HCT116 (cell line): ENCODE measurements around the gene COL26A1. TPM values are rescaled to one million over a fixed set of nuclear protein-coding genes. Genes with fewer than 3 reads are reported as not detected.
"Not testable (repeated sequence)": the region's sequence is repeated elsewhere in the genome, so short reads cannot be mapped to it uniquely, and the experiment has no call there.

Source experiments
- ATAC-seq: fragments of 200-7000 bp; cut with Tn5 transposase; 2 replicates; pipeline ENCODE4 v1.9.1; 2020; ENCODE audit warnings: mild to moderate bottlenecking, moderate library complexity
- BruUV-seq: library from RNA; stranded (reverse); fragments of 400-500 nt; replicated peaks from 2 replicates; lab custom pipeline; 2021; lab: Mats Ljungman, UMichigan
- CTCF ChIA-PET: fragments of 300-600 bp; sonication (Branson Sonifier 250); formaldehyde crosslinking; loops from one replicate; lab custom pipeline; 2021; ENCODE audit warnings: antibody characterized with exemption; lab: Charles Lee
- POLR2A ChIA-PET: fragments of 300-600, 350-600 bp; sonication (Branson Sonifier 250); formaldehyde crosslinking; loops from one replicate; lab custom pipeline; 2021; ENCODE audit warnings: antibody characterized with exemption; lab: Charles Lee
- RAD21 ChIA-PET, 2 experiments: fragments of 300-600 bp; sonication (Branson Sonifier 250); formaldehyde crosslinking; loops; one replicate each; lab custom pipeline; 2023; ENCODE audit warnings: low total read pairs in 2 of 2; ENCODE audit not compliant: uncharacterized antibody in 2 of 2, unreplicated experiment in 2 of 2, low non-redundant PET in 1 of 2; lab: Charles Lee
- DNase-seq: peaks from one replicate; pipeline ENCODE4 v3.0.0-alpha.2; 2010; ENCODE audit warnings: low read depth, low spot score
- H2AFZ ChIP-seq: fragments of 200-600 bp; shearing (Covaris generic), sonication (generic); 2 replicates; pipeline ENCODE4 v1.6.1; 2017; ENCODE audit warnings: low read depth, mixed run types, mixed read lengths, antibody characterized with exemption, low read length; ENCODE audit not compliant: poor library complexity, severe bottlenecking
- H3K27ac ChIP-seq: 2 replicates; pipeline ENCODE4 v1.5.1; 2012; ENCODE audit warnings: low read depth, low read length
- H3K27me3 ChIP-seq: fragments of 200-600 bp; sonication (generic); 2 replicates; pipeline ENCODE4 v1.6.1; 2016; ENCODE audit warnings: mixed run types, low read length, mixed read lengths; ENCODE audit not compliant: insufficient read depth
- H3K36me3 ChIP-seq, 2 experiments: fragments of 200-500 bp in 1 of 2; fragments of 200-600 bp in 1 of 2; sonication (Bioruptor generic) in 1 of 2; sonication (generic) in 1 of 2; 2 replicates each; pipeline versions ENCODE4 v1.5.1 to v1.6.1; 2014 to 2016; ENCODE audit warnings: low read length in 2 of 2, inconsistent platforms in 1 of 2, mixed read lengths in 1 of 2, mixed run types in 1 of 2; ENCODE audit not compliant: insufficient read depth in 2 of 2, control insufficient read depth in 1 of 2
- H3K4me1 ChIP-seq, 2 experiments: fragments of 200-600 bp in 1 of 2; sonication (generic) in 1 of 2; 2 replicates each; pipeline versions ENCODE4 v1.5.1 to v1.6.1; 2012 to 2017; ENCODE audit warnings: low read length in 2 of 2, inconsistent platforms in 1 of 2, mild to moderate bottlenecking in 1 of 2, mixed read lengths in 1 of 2, mixed run types in 1 of 2, moderate library complexity in 1 of 2; ENCODE audit not compliant: insufficient read depth in 2 of 2, control insufficient read depth in 1 of 2
- H3K4me2 ChIP-seq: fragments of 200-600 bp; sonication (generic); 2 replicates; pipeline ENCODE4 v1.6.1; 2017; ENCODE audit warnings: mixed run types, low read length, mixed read lengths
- H3K4me3 ChIP-seq, 2 experiments: fragments of 200-600 bp in 1 of 2; sonication (generic) in 1 of 2; replicated peaks in 1 of 2; 2 replicates each; pipeline ENCODE4 v1.5.1; 2011 to 2016; ENCODE audit warnings: low read length in 2 of 2, control low read depth in 1 of 2, low read depth in 1 of 2, mild to moderate bottlenecking in 1 of 2, mixed read lengths in 1 of 2, mixed run types in 1 of 2
- H3K79me2 ChIP-seq: fragments of 200-600 bp; sonication (generic); 2 replicates; pipeline ENCODE4 v1.6.1; 2017; ENCODE audit warnings: mild to moderate bottlenecking, mixed run types, low read length, moderate library complexity, mixed read lengths; ENCODE audit not compliant: insufficient read depth
- H3K9ac ChIP-seq: fragments of 200-600 bp; sonication (generic); 2 replicates; pipeline ENCODE4 v1.6.1; 2016; ENCODE audit warnings: low read length, mixed read lengths
- H3K9me2 ChIP-seq: fragments of 200-600 bp; sonication (generic), shearing (Covaris generic); 2 replicates; pipeline ENCODE4 v1.6.1; 2017; ENCODE audit warnings: mixed run types, mild to moderate bottlenecking, moderate library complexity; ENCODE audit not compliant: insufficient read depth
- H3K9me3 ChIP-seq, 2 experiments: fragments of 200-500 bp in 1 of 2; fragments of 200-600 bp in 1 of 2; sonication (Bioruptor generic) in 1 of 2; sonication (generic) in 1 of 2; 2 replicates each; pipeline ENCODE4 v1.6.1; 2014 to 2017; ENCODE audit warnings: low read length in 2 of 2, mixed read lengths in 2 of 2, inconsistent platforms in 1 of 2, low read depth in 1 of 2, mild to moderate bottlenecking in 1 of 2, mixed run types in 1 of 2, moderate library complexity in 1 of 2; ENCODE audit not compliant: control insufficient read depth in 1 of 2, insufficient read depth in 1 of 2
- H4K20me1 ChIP-seq: fragments of 200-600 bp; sonication (generic), shearing (Covaris generic); 2 replicates; pipeline ENCODE4 v1.6.1; 2017; ENCODE audit warnings: mixed run types, mild to moderate bottlenecking, moderate library complexity; ENCODE audit not compliant: insufficient read depth
- CBX3 ChIP-seq: IDR thresholded peaks from 2 replicates; pipeline ENCODE4 v1.6.1; 2012; ENCODE audit warnings: low read depth
- EZH2 ChIP-seq: fragments of 200-600 bp; sonication (generic); IDR thresholded peaks from 2 replicates; pipeline ENCODE4 v1.6.1; 2017; ENCODE audit warnings: antibody characterized with exemption, mixed run types
- EZH2phosphoT487 ChIP-seq: fragments of 200-600 bp; IDR thresholded peaks from 2 replicates; pipeline ENCODE4 v1.6.1; 2018; ENCODE audit warnings: antibody characterized with exemption, borderline replicate concordance
- FOSL1 ChIP-seq: IDR thresholded peaks from 2 replicates; pipeline ENCODE4 v1.6.1; 2012; ENCODE audit warnings: low read depth
- JUND ChIP-seq: IDR thresholded peaks from 2 replicates; pipeline ENCODE4 v1.6.1; 2012
- MAX ChIP-seq: IDR thresholded peaks from 2 replicates; pipeline ENCODE4 v1.6.1; 2012
- POLR2A ChIP-seq: IDR thresholded peaks from 2 replicates; pipeline ENCODE4 v1.7.0; 2011; ENCODE audit warnings: borderline replicate concordance; ENCODE audit not compliant: insufficient read depth, insufficient read length; ENCODE audit errors: extremely low read depth
- POLR2AphosphoS5 ChIP-seq: IDR thresholded peaks from 2 replicates; pipeline ENCODE4 v1.6.1; 2011; ENCODE audit warnings: mild to moderate bottlenecking, low read depth, low read length, moderate library complexity
- RAD21 ChIP-seq: IDR thresholded peaks from 2 replicates; pipeline ENCODE4 v1.6.1; 2012; ENCODE audit warnings: low read depth, mild to moderate bottlenecking
- SIN3A ChIP-seq: IDR thresholded peaks from 2 replicates; pipeline ENCODE4 v1.6.1; 2012; ENCODE audit warnings: low read depth
- SP1 ChIP-seq: IDR thresholded peaks from 2 replicates; pipeline ENCODE4 v1.6.1; 2012; ENCODE audit warnings: low read depth
- SRF ChIP-seq: IDR thresholded peaks from 2 replicates; pipeline ENCODE4 v1.6.1; 2012; ENCODE audit warnings: low read depth
- TCF7L2 ChIP-seq: IDR thresholded peaks from 2 replicates; pipeline ENCODE4 v1.7.0; 2011; ENCODE audit warnings: borderline replicate concordance, inconsistent platforms; ENCODE audit not compliant: insufficient read depth, insufficient read length; ENCODE audit errors: extremely low read depth
- YY1 ChIP-seq: IDR thresholded peaks from 2 replicates; pipeline ENCODE4 v1.6.1; 2011; ENCODE audit warnings: low read length, low read depth, moderate library complexity, mild to moderate bottlenecking; ENCODE audit not compliant: insufficient replicate concordance; ENCODE audit errors: extremely low read depth
- ZFX ChIP-seq: fragments of 450-650 bp; IDR thresholded peaks from 2 replicates; pipeline ENCODE4 v1.6.1; 2017
- intact Hi-C: fragments of 100-400 bp; cut with micrococcal nuclease; formaldehyde crosslinking; loops from 2 replicates; pipeline ENCODE4 v1.10.0; 2022
- total RNA-seq: library from RNA; stranded (reverse); gene quantifications from one replicate; pipeline ENCODE4 v1.2.1, GENCODE V29; 2021; ENCODE audit not compliant: unreplicated experiment
- TF ChIP-seq, protein P1 (sequence below): IDR thresholded peaks from 2 replicates; pipeline ENCODE4 v1.6.1; 2012; ENCODE audit warnings: low read depth
- TF ChIP-seq, protein P2 (sequence below): IDR thresholded peaks from 2 replicates; pipeline ENCODE4 v1.6.1; 2012

COL26A1 gene
- total RNA-seq, 1 experiment from 2014 or later = 0.27 TPM

DNA sequence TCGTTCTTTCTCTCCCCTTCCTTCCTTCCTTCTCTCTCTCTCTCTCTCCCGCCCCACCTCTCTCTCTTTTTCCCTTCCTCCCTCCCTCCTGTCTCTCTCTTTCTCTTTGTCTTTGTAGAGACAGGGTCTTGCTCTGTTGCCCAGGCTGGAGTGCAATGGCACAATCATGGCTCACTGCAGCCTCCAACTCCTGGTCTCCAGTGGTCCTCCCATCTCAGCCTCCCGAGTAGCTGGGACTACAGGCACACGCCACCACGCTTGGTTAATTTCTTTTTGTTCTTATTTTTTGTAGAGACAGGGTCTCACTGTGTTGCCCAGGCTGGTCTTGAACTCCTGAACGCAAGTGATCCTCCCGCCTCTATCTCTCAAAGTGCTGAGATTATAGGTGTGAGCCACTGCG lies 71.5 kb downstream of the COL26A1 start:
- BruUV-seq, CTCF ChIA-PET, H3K9me3 ChIP-seq, DNase-seq, H3K4me2 ChIP-seq, H3K27me3 ChIP-seq, RAD21 ChIA-PET, H3K36me3 ChIP-seq, intact Hi-C loops, ATAC-seq, H3K79me2 ChIP-seq, H3K27ac ChIP-seq, H3K4me3 ChIP-seq, H4K20me1 ChIP-seq, H3K9ac ChIP-seq, POLR2A ChIA-PET, H3K9me2 ChIP-seq, H2AFZ ChIP-seq: not testable (repeated sequence)
- peaks cover 7 to 11% of the 10 kb centered on the region in 2 experiments; a peak in 3 of 4 replicates for H3K4me1 ChIP-seq

- POLR2A ChIA-PET = no interaction called here
- no peaks in the 10 kb centered on the region for H3K9me2 ChIP-seq
- H3K27me3 ChIP-seq = no peaks in the 10 kb centered on the region
- no peak overlapping the region for H3K9ac ChIP-seq
- TF ChIP-seq, protein P1, sequence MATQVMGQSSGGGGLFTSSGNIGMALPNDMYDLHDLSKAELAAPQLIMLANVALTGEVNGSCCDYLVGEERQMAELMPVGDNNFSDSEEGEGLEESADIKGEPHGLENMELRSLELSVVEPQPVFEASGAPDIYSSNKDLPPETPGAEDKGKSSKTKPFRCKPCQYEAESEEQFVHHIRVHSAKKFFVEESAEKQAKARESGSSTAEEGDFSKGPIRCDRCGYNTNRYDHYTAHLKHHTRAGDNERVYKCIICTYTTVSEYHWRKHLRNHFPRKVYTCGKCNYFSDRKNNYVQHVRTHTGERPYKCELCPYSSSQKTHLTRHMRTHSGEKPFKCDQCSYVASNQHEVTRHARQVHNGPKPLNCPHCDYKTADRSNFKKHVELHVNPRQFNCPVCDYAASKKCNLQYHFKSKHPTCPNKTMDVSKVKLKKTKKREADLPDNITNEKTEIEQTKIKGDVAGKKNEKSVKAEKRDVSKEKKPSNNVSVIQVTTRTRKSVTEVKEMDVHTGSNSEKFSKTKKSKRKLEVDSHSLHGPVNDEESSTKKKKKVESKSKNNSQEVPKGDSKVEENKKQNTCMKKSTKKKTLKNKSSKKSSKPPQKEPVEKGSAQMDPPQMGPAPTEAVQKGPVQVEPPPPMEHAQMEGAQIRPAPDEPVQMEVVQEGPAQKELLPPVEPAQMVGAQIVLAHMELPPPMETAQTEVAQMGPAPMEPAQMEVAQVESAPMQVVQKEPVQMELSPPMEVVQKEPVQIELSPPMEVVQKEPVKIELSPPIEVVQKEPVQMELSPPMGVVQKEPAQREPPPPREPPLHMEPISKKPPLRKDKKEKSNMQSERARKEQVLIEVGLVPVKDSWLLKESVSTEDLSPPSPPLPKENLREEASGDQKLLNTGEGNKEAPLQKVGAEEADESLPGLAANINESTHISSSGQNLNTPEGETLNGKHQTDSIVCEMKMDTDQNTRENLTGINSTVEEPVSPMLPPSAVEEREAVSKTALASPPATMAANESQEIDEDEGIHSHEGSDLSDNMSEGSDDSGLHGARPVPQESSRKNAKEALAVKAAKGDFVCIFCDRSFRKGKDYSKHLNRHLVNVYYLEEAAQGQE = no peak
- TF ChIP-seq CBX3 (no peak), SRF (no peak), EZH2phosphoT487 (no peak), FOSL1 (no peak), YY1 (no peak), MAX (no peak), JUND (no peak), ZFX (no peak), TCF7L2 (no peak), SIN3A (no peak), POLR2A (no peak), SP1 (no peak), RAD21 (no peak), EZH2 (no peak), POLR2AphosphoS5 (no peak)
- TF ChIP-seq, protein P2, sequence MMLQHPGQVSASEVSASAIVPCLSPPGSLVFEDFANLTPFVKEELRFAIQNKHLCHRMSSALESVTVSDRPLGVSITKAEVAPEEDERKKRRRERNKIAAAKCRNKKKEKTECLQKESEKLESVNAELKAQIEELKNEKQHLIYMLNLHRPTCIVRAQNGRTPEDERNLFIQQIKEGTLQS = no peak
- RAD21 ChIA-PET = no interaction called here
- H3K4me2 ChIP-seq = no peak overlapping the region
- H2AFZ ChIP-seq = no peak overlapping the region
- H3K36me3 ChIP-seq = no peaks in the 10 kb centered on the region
- DNase-seq (no peak), ATAC-seq (no peak)
- H3K27ac ChIP-seq = no peak overlapping the region
- no peaks in the 10 kb centered on the region for H3K9me3 ChIP-seq
- no peak overlapping the region for H3K4me3 ChIP-seq
- H4K20me1 ChIP-seq = no peaks in the 10 kb centered on the region
- H3K4me1 ChIP-seq = peaks cover 7 to 13% of the 10 kb centered on the region in 2 experiments; a peak in 3 of 4 replicates
- intact Hi-C loops = no loop called here
- no TSS peak for BruUV-seq
- H3K79me2 ChIP-seq = no peaks in the 10 kb centered on the region
- CTCF ChIA-PET = no interaction called here
These were observed 73.0 kb downstream of the COL26A1 start for GRCh38 chr7:101435461-101436220.
